Stimulated activated CD4-positive, alpha-beta T cell treated with anti-CD3 and anti-CD28 coated beads, Interleukin-1b, Interleukin-23, amount 100 ng/mL, for 24 hours (primary cell): ENCODE measurements around the gene CIC.

Source experiments
- DNase-seq, 4 experiments: peaks; one replicate each; pipeline ENCODE4 v3.0.0-alpha.2; 2020; ENCODE audit warnings: low read depth in 4 of 4, low spot score in 1 of 4

Gene CIC

DNA sequence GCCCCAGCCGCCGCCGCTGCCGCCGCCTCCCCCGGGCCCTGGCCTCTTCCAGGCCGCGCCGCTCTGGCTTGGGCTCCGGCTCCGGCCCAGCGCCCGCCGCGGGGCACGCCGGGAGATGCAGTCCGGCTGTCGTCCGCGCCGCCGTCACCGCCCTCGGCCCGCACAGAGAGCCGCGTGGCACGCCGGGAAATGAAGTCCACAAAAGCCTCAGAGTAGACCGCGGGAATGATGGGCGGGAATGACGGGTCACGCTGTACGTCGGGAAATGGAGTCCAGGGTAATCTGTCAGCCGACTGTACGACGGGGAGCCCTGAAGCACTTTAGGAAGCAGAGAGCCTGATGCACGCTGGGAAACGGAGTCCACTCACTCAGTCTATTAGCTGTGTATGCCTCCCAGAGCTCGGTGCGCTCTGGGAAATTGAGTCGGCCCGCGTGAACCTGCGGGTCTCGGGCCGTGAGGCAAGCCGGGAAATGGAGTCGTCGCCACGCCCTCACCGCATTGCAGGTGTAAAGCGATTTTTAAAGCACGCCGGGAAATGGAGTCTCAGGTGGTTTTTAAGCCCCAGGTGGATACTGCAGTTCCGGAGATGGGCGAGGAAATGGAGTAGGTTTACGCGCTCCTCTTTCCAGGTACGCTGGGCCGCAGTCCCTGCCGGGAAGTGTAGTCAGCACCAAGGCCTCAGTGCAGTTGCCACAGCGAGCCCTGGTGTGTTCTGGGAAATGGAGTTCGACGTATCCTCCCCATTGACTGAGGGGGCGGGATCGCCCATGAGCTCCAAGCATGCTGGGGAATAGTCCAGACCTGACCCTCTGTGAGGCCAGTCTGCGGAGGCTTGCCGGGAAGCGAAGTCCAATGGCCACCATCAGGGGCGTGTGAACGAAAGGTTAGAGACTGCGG is 26.3 kb upstream of the CIC start, which contains the start of gene GSK3A:
TSS of gene GSK3A (minus strand) at position 91 of the 898 bp plus-strand sequence. CDS start 137 bp downstream, outside the sequence.
- DNase-seq: peak; percentile 82 to 93 (median 90)

- DNase-seq: peak; percentile 74 to 90 (median 84)
Measured at GRCh38 chr19:42244347-42245220, 24.5 kb upstream of the CIC start.

GRCh38 chr19:42245231-42245630 is 23.8 kb upstream of the CIC start:
- no peak for DNase-seq

DNA sequence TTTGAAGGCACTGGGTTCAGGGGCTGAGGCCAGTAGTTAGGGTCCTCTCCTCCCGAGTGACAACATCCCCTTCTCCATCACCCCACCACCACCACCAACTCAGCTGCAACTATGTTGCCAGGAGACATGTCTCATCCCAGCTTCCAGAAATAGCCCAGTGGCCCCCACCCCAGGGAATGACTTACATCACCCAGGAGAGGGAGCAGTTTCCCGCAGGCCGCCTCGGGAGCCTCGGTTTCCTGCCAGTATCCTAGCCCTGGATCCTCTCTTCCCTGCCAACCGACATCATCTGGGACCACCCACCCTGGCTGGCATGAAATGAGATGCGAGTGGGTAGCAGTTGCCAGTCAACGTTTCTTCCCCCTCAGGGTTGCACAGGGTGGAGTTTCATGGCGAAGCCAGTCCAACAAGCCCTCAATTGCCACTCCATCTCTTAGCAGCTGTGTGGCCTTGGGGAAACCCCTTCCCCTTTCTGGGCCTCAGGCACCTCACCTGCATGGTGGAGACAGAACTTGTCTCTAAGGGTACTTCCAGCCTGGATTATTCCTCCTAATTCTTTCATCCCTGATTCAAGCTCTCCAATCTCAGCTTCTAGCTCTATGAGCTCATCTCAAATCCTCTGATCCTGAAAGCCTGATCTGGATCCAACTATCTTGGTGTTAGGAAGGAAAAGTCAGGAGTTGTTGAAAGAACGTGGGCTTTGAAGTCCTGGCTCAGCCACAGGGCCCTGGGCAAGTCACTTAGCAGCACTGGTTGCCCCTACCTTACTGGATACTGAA is 22.7 kb upstream of the CIC start:
- no peak for DNase-seq

- no peak for DNase-seq
Measured at GRCh38 chr19:42246922-42247639, 22.0 kb upstream of the CIC start.

- no peak for DNase-seq
Measured at GRCh38 chr19:42247640-42248199, 21.3 kb upstream of the CIC start.

DNA sequence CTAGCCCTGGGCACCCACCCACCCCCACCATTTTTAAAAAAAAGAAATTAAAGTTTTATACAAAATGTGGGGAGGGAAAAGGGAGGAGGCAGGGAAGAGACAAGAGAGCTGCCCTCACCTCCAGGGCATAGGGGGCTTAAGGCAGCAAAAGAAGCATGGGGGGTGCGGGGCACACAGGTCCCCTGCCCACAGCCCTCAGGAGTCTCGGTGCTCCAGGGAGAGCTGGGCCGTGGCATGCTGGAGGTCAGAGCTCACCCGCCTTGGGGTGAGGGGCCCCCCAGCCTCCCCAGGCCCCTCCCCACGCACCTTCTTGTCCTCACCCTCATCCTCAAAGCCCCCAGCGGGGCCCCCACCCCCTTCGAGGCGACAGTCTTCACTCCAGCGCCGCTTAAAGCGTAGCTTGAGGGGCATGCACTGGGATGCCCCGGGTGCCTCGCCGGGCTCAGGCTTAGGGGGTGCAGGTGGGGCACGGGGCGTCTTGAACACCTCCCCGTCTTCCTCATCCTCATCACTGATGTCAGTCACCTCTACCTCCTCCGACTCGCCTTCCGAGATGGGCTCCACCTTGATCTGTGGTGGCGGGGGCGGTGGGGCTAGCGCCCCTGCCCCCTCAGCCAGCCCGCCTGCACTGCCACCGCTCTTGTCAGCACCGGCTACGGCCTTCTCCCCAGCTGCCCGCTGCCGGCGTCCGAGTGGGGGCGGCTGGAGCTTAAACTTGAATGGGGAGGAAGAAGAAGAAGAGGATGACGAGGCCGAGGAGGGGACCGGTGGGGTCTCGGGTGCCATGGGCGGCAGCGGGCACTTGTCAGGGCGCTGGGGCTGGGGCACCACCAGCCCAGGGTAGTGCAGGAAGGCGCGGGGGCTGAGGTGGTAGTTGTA is 20.5 kb upstream of the CIC start:
- DNase-seq: no peak

- no peak for DNase-seq
Measured at GRCh38 chr19:42249149-42249750, 19.8 kb upstream of the CIC start.

GRCh38 chr19:42249769-42250168 is 19.3 kb upstream of the CIC start:
- no peak for DNase-seq

DNA sequence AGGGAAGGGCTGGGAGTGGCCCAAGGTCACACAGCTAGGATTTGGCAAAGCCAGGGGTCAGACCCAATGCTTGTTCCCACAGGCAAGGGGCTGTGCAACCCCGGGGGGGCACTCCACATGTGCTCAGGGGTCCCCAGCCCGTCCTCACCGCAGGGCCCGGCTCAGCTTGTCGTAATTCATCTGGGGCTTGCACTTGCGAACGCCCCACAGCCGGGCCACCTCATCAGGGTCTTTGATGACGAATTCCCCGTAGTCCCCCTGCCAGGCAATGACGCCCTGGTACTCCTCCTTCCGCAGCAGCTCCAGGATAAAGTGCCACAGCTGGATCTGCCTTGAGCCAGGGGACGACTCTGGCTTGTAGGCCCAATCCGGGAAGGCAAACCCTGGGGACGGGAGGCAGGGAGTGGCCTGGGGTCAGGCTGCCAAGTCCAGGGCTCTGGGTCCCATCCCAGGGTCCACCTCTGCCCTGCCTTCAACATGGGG is 18.8 kb upstream of the CIC start:
- DNase-seq: no peak

DNA sequence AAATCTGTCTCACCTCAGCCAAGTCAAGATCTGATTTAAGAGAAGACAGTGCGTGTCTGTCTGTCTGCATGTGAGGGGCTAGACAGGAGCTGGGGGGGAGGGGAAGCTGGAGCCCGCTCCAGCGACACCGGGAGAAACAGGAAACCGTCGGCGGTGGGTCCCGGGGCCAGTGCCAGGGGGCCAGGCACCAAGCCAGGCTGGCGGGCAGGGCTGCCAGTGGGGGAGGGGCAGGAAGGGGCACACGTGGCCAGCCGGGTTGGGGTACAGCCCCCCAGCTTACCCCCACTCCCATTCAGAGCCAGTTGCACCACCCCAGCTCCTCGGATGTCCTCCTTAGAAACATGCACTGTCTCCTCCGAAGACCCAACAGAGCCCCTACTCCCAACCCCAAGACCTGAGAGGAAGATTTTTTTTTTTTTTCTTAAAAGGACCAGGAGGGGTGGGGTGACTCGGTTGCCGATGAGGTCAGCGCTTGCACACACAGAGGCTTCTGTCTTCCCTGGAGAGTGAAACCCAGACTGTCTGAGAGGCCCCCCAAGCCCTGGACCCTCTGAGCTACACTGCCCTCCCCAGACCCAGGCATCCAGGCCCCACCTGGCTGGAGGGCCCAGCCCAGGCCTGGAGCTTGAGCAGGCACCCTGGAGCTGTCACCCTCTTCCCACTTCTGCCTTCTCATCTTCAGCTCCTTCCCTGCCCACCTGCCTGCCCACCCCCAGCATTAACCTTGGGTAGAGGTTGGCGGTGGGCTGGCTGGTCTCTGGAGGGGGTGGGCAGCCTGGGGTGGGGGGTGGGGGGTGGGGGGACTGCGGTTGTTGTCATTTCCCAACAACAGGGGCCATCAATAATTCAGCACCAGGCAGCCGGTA is 18.2 kb upstream of the CIC start:
- no peak for DNase-seq

GRCh38 chr19:42251572-42252358 is 17.3 kb upstream of the CIC start:
- DNase-seq: no peak

DNA sequence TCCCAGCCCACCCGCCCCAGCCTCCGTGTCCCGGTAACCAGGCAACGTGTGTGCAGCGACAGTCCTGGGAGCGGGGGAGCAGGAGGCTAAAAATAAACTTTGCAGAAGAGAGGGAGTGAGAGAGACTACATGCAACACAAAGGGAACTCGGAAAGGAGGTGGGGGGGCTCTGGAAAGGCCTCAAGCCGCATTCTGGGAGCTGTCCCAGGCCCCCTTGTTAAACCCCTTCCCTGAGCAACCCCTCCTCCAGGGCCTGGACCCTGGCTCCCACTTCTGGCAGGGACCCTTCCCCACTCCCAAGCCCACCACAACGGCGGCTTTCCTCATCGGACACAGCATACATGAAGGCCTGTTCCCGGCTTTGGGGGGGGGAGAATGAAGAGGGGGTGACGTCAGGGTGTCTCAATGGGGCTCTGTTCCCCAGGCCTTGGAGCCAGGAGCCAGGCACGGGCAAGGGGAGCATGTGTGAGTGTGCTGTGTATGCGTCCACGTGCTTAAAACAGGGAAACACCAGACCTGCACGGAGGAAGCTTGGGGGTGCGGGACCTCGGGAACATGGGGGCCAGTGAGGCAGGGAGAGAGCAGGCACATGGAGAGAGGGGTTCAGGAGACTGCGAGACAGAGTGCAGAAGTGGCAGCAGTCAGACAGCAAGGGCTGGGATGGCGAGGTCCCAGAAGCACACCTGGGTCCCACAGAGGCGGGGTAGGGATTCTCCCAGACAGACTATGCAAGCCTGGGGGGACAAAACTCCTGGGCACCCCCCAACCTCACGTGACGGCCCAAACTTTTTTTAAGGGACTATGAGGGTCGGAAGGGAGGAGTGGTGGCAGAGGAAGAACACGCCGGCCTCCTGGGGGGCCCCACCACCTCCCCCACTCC is 16.4 kb upstream of the CIC start:
- no peak for DNase-seq

DNA sequence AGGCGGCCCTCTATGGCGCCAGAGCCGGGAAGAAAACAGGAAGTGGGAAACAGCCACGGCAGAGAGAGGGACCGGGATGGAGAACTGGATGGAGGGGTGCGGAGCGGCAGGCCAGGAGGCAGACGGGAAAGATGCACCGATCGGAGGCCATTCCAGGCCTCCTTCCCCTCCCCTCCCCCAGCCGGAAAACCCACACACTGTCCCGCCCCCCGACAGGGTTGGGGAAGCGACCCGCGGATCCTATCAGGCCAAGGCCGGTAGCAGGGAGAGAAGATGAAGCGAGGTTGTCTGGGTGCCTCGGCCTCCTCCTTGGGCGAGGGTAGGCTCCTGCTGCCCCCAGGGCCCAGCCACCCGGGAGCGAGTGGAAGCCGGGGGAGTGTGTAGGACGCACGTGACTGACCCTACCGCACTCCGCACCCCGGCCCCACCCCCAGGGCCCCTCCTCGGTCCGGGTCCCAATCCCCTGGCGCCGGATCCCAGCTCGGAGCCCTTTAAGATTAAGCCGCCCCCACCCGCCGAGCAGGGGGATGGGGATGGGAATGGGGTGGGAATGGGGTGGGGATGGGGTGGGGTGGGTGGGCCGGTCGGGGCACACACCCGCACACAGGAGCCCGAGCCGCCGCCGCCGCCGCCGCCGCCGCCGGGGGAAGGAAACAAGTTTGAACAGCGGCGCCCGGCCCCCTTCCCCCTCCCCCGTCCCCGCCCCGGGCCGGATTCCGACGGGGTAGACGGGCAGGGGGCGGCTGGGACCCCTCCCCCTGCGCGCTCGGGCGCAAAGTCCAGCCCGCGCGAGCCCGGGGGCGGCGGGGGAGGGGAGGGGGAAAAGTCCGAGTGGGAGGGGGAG is 15.6 kb upstream of the CIC start:
- peak in 3 of 4 experiments; percentile 28 to 61 (median 41) for DNase-seq
